GM18520 (cell line): ENCODE measurements around the gene STBD1.
"Not testable (repeated sequence)": the region's sequence is repeated elsewhere in the genome, so short reads cannot be mapped to it uniquely, and the experiment has no call there.

Experiments used
- ATAC-seq: cut with Tn5 transposase; IDR thresholded peaks from one replicate; pipeline ENCODE4 v1.9.1; 2021; ENCODE audit not compliant: unreplicated experiment

Gene STBD1

GRCh38 chr4:76315267-76315918 lies 8.9 kb downstream of the STBD1 start:
- ATAC-seq, result no peak

- no peak for ATAC-seq
Measured at GRCh38 chr4:76316131-76316530, 9.6 kb downstream of the STBD1 start.

- no peak for ATAC-seq
Measured at GRCh38 chr4:76322236-76322635, 15.7 kb downstream of the STBD1 start.

- ATAC-seq, result no peak
Measured at GRCh38 chr4:76325072-76325471, 18.5 kb downstream of the STBD1 start.

GRCh38 chr4:76326515-76326914 lies 20.0 kb downstream of the STBD1 start:
- no peak for ATAC-seq

- ATAC-seq, result no peak
Measured at GRCh38 chr4:76334885-76335284, 28.4 kb downstream of the STBD1 start.

- no peak for ATAC-seq
Measured at GRCh38 chr4:76339364-76339763, 32.8 kb downstream of the STBD1 start.

GRCh38 chr4:76341063-76341462 lies 34.5 kb downstream of the STBD1 start:
- no peak for ATAC-seq

- no peak for ATAC-seq
Measured at GRCh38 chr4:76342191-76342590, 35.7 kb downstream of the STBD1 start.

- no peak for ATAC-seq
Measured at GRCh38 chr4:76342803-76343202, 36.3 kb downstream of the STBD1 start.

GRCh38 chr4:76354517-76355473 lies 48.3 kb downstream of the STBD1 start:
- no peak for ATAC-seq

GRCh38 chr4:76357981-76358380 lies 51.4 kb downstream of the STBD1 start:
- no peak for ATAC-seq

GRCh38 chr4:76359881-76360466 lies 53.4 kb downstream of the STBD1 start:
- ATAC-seq, result not testable (repeated sequence)
